Upper lobe of right lung (tissue), 1 donor: ENCODE data around the gene WRAP73. TPM values are rescaled to one million over a fixed set of nuclear protein-coding genes. Genes with fewer than 3 reads are reported as not detected.

Source experiments
- ATAC-seq: fragments of 200-7000 bp; cut with Tn5 transposase; one replicate; pipeline ENCODE4 v1.9.1; 2020; ENCODE audit warnings: mild to moderate bottlenecking, moderate library complexity
- DNase-seq: peaks from one replicate; pipeline ENCODE4 v3.0.0-alpha.2; 2020
- H3K27ac ChIP-seq: fragments of 200-600 bp; one replicate; pipeline ENCODE4 v1.8.0; 2022
- H3K27me3 ChIP-seq: fragments of 200-600 bp; one replicate; pipeline ENCODE4 v1.8.0; 2022; ENCODE audit warnings: mild to moderate bottlenecking
- H3K36me3 ChIP-seq: fragments of 200-600 bp; one replicate; pipeline ENCODE4 v1.8.0; 2022
- H3K4me1 ChIP-seq: fragments of 200-600 bp; one replicate; pipeline ENCODE4 v1.8.0; 2022
- H3K4me3 ChIP-seq: fragments of 200-600 bp; one replicate; pipeline ENCODE4 v1.8.0; 2022; ENCODE audit warnings: mild to moderate bottlenecking
- H3K9me3 ChIP-seq: fragments of 200-600 bp; one replicate; pipeline ENCODE4 v1.8.0; 2022
- intact Hi-C: fragments of 100-400 bp; cut with DNase I; formaldehyde crosslinking; loops from one replicate; pipeline ENCODE4 v1.11.0; 2022
- total RNA-seq: library from RNA; stranded (reverse); fragmentation: NEBNext Ultra II Directional; extraction: Animal tissue kit (Norgen Biotek cat#: 25700); gene quantifications from one replicate; pipeline ENCODE4 v1.2.1, GENCODE V29; 2021
- TF ChIP-seq, protein P1 (sequence below): fragments of 200-600 bp; IDR thresholded peaks from one replicate; pipeline ENCODE4 v1.8.0; 2022; ENCODE audit warnings: antibody characterized with exemption
- donor health status: DM: no; HTN: yes; CAD: no; lungs with severe emphysema.

WRAP73 gene
- total RNA-seq, 1 donor from 2014 or later, result 18.5 TPM

DNA sequence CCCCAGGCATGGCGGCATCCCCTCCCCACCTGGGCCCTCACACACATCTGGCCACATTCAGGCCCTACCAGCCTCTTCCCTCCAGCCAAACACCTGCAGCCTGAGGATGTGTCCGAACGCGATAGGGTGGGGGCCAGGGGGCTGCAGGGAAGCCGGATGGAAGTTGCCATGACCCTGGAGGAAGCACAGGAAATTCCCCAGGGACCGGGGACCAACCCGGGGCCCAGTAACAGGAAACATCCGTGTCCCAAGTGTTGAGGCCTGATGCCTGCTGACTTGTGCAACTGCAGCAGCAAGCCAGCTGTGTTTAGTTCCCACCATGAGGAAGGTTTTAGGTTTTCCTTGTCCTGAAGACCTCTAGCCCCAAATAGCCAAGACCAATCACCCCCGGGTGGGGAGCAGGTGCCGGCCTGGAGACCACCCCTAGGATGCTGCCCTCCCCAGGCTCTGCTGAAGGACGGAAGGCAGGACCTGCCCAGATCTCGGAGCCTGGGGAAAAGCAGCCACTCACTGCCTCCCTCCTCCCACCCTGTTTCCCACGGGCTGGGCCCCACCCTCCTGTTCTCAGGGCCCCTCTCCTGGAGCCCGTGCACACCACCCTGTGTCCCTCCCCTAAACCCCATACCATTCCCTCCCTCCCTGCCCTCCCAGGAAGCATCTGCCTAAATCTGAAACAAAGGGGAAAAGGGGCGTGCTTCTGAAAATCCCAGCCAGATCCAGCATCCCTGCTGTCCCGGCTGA lies 68.4 kb downstream of the WRAP73 start:
- ATAC-seq (no peak), DNase-seq (no peak)
- intact Hi-C loops, result no loop called here
- Histone ChIP-seq H3K9me3 (no peaks in the 10 kb centered on the region), H3K4me1 (peaks cover 17% of the 10 kb centered on the region), H3K4me3 (no peak overlapping the region), H3K27me3 (no peaks in the 10 kb centered on the region), H3K27ac (no peak overlapping the region), H3K36me3 (no peaks in the 10 kb centered on the region)
- TF ChIP-seq, protein P1, sequence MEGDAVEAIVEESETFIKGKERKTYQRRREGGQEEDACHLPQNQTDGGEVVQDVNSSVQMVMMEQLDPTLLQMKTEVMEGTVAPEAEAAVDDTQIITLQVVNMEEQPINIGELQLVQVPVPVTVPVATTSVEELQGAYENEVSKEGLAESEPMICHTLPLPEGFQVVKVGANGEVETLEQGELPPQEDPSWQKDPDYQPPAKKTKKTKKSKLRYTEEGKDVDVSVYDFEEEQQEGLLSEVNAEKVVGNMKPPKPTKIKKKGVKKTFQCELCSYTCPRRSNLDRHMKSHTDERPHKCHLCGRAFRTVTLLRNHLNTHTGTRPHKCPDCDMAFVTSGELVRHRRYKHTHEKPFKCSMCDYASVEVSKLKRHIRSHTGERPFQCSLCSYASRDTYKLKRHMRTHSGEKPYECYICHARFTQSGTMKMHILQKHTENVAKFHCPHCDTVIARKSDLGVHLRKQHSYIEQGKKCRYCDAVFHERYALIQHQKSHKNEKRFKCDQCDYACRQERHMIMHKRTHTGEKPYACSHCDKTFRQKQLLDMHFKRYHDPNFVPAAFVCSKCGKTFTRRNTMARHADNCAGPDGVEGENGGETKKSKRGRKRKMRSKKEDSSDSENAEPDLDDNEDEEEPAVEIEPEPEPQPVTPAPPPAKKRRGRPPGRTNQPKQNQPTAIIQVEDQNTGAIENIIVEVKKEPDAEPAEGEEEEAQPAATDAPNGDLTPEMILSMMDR, result no peak

Other genes with a start within 250 kb of the WRAP73 start
- gene ARHGEF16, start 195.4 kb downstream of the WRAP73 start, total RNA-seq, result 12.2 TPM
- gene MEGF6, start 38.6 kb downstream of the WRAP73 start, total RNA-seq, result 96.6 TPM
- gene TPRG1L, start 25.1 kb downstream of the WRAP73 start, total RNA-seq, result 47.5 TPM
- 0.29 TPM for gene TP73, start 2.4 kb upstream of the WRAP73 start, total RNA-seq
- not detected for gene CCDC27, start 102.3 kb upstream of the WRAP73 start, total RNA-seq
- gene SMIM1, start 122.6 kb upstream of the WRAP73 start, total RNA-seq, result 9.3 TPM
- gene LRRC47, start 146.4 kb upstream of the WRAP73 start, total RNA-seq, result 34.2 TPM
- gene CEP104, start 207.1 kb upstream of the WRAP73 start, total RNA-seq, result 61.0 TPM
- 8.5 TPM for gene DFFB, start 207.4 kb upstream of the WRAP73 start, total RNA-seq